Stimulated activated CD8-positive, alpha-beta memory T cell treated with anti-CD3 and anti-CD28 coated beads, Interleukin-4, amount 100 ng/mL, for 48 hours (primary cell): ENCODE data around the gene ANKRD36C.
"Not testable (repeated sequence)": the region's sequence is repeated elsewhere in the genome, so short reads cannot be mapped to it uniquely, and the experiment has no call there.

ENCODE experiments used
- DNase-seq: peaks from one replicate; pipeline ENCODE4 v3.0.0-alpha.2; 2020

The ANKRD36C gene

DNA sequence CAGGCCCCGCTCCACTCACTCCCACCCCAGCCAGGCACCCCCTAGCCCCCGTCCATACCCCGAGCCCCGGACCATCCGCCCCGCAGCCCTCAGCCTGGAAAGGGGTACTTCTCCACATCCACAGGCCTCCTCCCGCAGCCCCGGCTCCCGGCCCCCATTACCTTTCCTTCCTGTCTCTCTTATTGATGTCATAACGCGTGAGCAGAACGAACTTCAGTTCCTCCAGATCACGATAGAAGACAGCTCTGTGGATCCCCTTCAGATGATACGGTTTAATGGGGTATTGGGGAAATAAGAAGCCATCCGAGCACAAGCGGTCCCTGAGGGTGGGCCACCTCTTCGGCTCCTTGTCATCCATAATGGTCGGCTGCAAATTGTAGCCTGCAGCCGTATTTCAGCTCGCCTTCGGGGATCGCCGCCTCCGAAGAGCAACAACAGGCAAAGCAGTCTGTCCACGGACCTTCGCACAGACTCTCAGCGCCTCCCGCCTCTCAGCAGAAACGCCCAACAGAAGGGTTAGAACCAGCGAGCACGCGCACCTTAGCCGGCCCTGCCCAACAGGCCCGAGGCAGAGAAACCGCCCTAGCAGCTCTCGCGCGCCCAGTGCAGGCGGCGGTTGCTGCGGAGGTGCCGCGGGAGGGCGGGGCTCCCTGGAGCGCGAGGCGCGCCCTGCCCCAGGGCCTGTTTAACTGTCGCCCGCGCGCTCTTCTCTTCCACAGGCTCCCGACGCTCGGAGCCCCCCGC, at the start of gene ANKRD36C:
Gene ANKRD36C, minus strand, starts transcription at position 474 of the 744 bp plus-strand sequence. Its CDS starts 116 bp downstream, at position 358.
- peak; percentile 50 for DNase-seq

DNA sequence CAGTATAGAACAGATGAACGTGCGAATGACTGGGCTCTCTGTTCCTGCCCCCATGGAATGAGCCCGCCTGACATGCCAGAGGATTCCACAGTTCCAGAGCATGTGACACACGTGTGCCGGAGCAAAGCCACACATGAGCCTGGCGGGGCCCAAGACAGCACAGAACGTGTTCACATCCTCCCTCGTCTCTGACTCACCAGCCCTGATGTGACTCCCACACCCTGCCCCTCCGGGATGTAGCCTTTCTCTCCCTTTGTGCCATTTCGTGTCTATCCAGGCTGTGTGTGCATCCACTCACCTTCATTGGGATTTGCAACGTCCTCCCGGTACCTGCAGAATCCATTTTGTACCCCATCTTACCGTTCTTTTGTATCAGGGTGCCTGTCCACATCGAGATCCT, 43.9 kb upstream of the ANKRD36C start:
- not testable (repeated sequence) for DNase-seq

- DNase-seq = not testable (repeated sequence)
Observed at GRCh38 chr2:96034792-96035191, 43.2 kb upstream of the ANKRD36C start, which contains the start of gene GPAT2. GPAT2 (minus strand) TSS chr2:96034916; CDS start chr2:96032359, 2,557 bp downstream.

DNA sequence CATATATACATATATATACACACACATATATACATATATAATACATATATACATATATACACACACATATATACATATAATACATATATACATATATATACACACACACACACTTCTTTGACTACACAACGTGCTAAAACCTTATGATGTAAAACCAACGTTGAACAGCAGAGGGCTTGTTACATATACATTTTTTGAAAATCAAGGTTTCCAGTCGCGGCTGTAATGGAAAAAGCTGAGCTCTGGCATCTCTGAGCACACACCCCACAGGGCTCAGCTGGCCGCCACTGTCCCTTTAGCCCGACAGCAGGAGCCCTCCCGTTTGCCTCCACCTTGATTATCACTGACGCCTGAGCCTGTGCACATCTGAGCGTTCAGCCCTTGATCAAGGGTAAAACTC, 42.4 kb upstream of the ANKRD36C start:
- DNase-seq = not testable (repeated sequence)

DNA sequence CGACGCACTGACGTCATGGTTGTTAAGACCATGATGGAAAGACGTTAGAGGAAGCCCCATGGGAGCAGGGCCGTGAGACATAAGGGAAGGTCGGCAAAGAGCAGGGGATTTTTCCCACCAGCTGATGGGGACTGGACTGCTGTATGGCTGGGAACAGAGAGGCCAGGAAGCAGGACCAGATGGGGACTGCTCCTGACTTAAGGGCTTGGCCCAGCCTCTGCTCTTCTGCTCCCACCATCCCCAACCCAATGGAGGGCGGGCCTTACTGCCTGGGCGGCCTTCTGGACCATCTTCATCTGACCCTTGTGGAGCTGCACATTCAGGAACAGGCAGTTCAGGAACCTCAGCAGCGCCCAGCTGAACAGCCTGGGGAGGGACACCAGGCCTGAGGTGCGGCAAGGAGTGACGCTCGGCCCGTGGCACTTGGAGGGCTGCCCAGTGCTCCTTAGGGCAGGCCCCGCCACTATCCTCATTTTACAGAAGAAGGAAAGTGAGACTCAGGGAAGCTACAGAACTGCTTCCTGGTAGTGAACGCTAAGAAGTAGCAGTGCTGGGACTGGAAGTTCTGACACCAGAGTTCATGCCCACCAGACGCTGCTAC, 36.2 kb upstream of the ANKRD36C start:
- DNase-seq = not testable (repeated sequence)

GRCh38 chr2:96025755-96026154, 34.1 kb upstream of the ANKRD36C start:
- not testable (repeated sequence) for DNase-seq

- DNase-seq = no peak
Observed at GRCh38 chr2:96025194-96025492, 33.5 kb upstream of the ANKRD36C start.

DNA sequence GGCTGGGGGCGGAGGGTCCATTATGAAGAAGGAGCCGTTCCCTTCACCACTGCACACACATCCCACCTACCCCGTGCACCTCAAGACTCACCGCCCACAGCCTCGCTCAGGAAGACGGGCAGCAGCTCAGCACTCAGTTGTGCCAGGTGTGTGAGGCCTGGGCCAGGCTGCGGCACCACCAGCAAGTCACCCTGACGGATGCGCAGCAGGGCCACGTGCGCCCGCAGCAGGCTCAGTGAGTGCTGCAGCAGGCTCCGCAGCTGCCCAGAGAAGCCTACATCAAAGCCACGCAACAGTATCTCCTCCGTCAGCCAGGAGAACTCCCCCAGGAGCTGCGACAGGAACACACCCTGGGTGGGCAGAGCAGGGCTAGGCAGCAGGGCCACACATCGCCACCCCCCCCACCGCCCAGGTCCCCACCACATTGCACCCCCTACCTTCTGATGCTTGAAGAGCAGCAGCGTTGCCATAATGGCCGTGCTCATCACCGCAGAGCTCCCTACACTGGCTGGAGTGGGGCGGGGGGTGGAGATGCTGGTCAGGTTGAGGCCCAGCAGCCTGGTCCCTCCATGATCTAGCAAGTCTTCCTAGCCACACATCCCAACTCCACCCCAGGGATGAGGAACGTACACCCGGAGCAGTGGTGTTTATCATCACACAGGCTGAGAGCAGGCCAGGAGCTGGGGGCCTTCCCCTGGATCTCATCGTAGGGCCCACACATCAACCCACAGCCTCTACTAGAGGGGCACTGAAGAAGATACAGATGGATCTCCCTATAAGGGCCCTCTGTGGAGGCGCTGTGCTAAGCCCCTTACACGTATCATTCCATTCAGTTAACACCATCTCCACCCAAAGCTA, 32.9 kb upstream of the ANKRD36C start:
- no peak for DNase-seq

DNA sequence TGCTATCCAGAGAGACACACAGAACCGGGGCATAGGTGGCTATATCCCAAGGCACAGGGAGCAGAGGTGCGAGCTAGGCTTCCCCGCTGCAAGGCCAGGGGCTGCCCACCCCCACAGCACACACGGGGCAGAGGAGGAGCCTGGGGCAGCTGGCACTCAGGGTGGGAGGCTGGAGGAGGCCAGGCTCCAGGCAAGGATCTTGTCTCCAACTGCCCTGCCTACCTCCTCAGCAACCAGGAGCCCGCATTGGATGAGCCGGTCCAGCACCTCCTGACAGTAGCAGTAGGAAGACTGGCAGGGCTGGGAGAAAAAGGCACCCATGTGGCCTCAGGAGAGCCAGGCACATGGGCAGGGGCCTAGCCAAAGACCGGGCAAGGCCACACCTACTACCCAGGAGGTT, 32.1 kb upstream of the ANKRD36C start:
- DNase-seq = not testable (repeated sequence)

DNA sequence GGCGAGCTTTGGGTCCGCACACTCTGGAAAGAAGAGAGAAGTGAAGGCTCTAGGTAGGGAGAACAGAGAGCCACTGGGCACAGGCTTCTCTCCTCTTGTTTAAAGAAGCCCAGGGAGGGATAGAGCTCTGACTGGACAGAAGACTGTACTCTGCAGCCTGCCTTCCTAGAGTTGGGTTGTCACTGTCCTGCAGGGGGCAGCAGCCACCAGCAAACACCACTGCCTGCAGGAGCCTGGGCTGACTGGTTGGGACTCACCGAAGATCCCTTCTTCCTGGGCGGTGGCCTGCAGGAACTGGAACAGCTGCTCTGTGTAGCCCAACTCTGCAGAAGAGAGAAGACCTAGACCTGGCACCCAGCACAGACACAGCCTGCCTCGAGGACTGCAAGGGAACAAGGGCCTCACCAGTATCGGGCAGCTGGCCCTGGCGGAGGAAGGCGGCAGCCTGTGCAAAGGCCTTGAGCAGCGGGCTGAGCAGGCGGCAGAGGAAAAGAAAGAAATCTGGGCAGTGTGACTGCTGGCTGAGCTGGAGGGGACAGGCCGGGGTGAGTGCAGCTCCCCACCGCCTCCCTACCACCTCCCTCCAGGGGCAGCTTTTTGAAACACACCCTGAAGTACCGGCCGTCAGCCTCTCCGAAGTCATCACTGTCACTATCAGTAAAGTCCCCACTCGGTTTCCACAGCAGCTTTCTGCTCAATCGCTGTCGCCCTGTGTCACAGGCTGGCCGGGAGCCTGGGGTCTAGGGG, 31.2 kb upstream of the ANKRD36C start:
- DNase-seq = peak; percentile 76

GRCh38 chr2:96022126-96022525, 30.5 kb upstream of the ANKRD36C start:
- not testable (repeated sequence) for DNase-seq

DNA sequence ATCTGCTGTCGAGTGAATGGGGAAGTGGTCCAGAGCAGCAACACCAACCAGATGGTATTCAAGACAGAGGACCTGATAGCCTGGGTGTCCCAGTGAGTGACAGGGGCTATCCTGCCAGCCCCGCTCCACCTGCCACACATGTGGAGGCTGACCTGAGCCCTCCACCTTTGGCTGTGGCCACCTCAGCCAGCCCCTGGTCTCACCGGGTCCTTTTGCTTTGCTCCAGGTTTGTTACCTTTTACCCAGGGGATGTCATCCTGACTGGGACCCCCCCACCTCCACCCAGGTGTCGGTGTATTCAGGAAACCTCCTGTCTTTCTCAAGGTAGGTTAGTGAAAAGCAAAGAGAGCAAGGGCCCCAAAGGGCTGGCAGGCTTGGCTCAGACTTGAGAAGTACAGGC, 29.5 kb upstream of the ANKRD36C start:
- not testable (repeated sequence) for DNase-seq

DNA sequence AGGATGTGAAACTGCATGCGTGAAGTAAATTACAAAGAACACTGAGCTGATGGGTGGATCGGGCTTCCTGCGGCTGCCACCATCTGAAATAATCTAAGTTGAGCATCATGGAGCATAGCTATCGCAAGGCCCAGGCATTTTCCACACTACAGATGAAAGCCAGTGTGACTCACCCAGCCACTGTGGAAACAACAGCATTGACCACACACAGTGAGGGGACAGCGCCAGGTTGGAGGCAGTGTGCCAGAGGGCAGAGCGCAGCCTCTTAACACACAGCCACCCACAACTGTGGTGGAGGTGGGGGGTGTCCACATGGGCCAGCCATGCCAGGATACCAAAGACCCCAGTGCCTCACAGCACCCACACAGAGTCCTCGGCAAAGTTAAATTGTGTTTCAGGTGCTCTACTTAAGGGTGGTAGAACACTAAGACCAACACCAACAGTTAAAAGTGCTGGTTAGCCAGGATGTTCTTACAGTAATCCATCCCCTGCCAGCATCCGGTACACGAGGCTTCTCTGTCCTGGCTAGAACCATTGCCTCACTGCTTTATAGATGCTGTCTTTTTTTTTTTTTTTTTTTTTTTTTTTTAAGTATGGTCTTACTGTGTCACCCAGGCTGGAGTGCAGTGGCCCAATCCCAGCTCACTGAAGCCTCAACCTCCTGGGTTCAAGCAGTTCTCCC, 28.4 kb upstream of the ANKRD36C start:
- DNase-seq = not testable (repeated sequence)

DNA sequence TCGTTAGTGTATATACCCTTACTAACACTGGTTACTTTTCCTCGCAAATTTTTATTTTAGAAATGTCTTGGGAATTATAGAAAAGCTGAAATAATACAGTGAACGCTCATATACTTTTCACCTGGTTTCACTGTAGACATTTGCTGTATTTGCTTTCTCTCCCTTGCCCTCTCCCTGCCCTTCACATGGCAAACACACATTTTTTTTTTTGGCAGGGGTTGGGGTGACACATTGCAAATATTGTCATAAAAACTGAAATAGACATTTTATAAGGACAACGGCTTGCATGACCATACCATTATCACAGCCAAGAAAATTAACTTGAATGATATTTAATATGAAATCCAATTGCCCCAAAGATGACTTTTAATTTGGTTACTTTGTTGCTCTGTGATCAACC, 24.7 kb upstream of the ANKRD36C start:
- not testable (repeated sequence) for DNase-seq

GRCh38 chr2:96012792-96013264, 21.2 kb upstream of the ANKRD36C start:
- DNase-seq = not testable (repeated sequence)

DNA sequence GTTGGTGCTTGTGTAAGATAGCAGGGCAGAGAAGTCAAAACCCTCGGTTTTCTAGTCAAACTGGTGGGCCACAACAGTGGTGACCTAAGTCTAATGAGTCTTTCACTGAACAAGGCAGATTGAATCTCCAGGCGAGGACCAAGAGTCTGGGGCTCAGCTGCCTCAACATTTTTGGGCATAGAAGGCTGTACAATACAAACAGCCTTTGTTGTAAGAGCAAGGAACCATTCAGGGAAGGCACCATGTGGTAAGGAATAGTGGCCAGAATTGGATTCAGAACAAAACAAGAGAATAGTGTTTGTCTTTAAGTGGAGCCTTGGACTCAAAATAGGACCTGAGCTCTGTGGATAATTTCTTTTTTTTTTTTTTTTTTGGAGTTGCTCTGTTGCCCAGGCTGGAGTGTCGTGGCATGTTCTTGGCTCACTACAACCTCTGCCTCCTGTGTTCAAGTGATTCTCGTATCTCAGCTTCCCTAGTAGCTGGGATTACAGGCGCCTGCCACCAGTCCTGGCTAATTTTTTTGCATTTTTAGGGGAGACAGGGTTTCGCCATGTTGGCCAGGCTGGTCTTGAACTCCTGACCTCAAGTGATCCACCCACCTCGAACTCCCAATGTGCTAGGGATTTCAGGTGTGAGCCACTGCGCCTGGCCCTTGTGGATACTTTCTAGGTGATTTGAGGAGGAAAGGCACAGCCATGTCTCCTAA, 20.6 kb upstream of the ANKRD36C start:
- not testable (repeated sequence) for DNase-seq

DNA sequence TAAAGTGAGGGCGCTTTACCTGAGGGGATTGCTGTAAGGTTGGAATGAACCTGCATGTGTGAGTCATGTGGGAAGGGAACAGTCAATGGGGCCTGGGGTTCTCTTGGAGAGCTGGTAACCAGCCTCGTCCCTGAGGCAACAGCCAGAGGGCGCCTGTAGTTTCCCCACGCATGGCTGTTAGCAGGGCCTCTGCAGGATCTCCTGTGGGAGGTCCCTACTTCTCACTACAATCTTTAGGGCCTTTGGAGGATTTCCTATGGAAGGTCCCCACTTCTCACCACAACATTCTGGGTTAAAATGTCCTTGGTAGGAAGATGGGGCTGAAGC, 19.5 kb upstream of the ANKRD36C start:
- peak; percentile 46 for DNase-seq

DNA sequence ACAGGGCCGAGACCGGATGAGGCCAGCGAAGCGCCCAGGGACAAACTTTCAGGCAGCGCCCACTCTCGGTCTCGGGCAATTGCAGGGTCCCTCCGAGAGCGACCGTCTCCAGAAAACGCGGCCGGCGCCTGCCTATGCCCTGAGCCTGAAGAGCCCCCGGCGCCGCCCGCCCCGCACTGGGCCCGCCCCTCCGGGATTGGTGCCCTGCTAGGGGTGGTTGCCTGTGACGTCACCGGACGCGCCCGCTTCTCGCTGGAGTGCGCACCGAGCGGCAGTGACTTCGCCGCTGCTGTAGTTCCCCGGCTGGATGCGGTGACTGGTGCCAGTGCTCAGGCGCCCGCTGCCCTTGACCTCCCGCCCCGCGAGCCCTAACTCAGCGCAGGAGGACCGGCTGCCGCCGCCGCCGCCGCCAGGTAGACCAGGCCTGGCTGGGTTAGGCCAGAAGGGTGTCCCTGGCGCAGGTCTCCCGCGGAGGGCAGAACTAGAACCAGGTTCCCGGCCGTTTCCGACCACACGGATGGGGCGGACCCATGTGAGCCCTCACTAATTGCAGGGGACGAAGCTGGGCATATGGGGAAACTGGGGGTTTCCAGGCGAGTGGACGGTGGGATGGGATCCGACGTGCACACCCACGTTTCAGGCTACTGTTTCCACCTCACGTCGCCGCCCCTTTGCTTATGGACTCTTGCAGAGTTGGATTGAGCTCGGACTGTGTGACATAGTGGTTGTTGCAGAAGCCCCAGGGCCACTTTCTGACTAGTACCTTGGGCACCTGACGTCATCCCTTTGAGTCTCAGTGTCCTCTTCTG, 18.9 kb upstream of the ANKRD36C start:
- peak; percentile 99 for DNase-seq

DNA sequence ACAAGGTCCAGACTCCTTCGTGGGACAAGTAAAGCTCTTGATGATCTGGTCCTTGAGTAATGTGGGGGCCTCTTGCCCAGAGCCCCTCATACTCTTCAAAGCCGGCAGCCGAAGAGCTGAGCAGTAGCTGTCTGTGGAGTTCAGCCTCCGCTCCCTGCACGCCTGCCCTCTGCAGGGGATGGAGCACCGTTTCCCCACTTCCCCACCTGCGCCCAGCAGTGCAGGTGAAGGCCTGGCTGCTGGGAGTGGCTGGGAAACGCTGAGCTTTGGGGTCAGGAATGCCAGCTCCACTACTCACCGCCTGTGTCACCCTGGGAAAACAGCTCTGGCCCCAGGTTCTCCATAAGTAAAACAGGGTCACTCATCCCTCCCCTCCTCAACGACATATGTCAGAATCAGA, 18.2 kb upstream of the ANKRD36C start:
- DNase-seq = not testable (repeated sequence)

- not testable (repeated sequence) for DNase-seq
Observed at GRCh38 chr2:96008051-96008450, 16.4 kb upstream of the ANKRD36C start.

- not testable (repeated sequence) for DNase-seq
Observed at GRCh38 chr2:96006248-96006647, 14.6 kb upstream of the ANKRD36C start.
